PC-9 (cell line): Measurements from ENCODE around the gene FOXO3. TPM values are rescaled to one million over a fixed set of nuclear protein-coding genes. Genes with fewer than 3 reads are reported as not detected.

Experiments
- BruUV-seq: library from RNA; stranded (reverse); fragments of 400-500 nt; replicated peaks from 2 replicates; lab custom pipeline; 2021; lab: Mats Ljungman, UMichigan
- CTCF ChIA-PET: fragments of 300-600 bp; sonication (Branson Sonifier 250); formaldehyde crosslinking; loops from one replicate; lab custom pipeline; 2022; ENCODE audit warnings: antibody characterized with exemption; lab: Charles Lee
- POLR2A ChIA-PET: fragments of 300-600 bp; sonication (Branson Sonifier 250); formaldehyde crosslinking; loops from one replicate; lab custom pipeline; 2022; ENCODE audit warnings: antibody characterized with exemption; ENCODE audit not compliant: unreplicated experiment; lab: Charles Lee
- DNase-seq, 2 experiments: peaks; one replicate each; pipeline versions ENCODE4 v3.0.0 to v3.0.0-alpha.2; 2015 to 2022; ENCODE audit warnings: mixed read lengths in 1 of 2
- H2AFZ ChIP-seq: fragments of 200-600 bp; sonication (generic); 2 replicates; pipeline ENCODE4 v1.8.1; 2017; ENCODE audit warnings: antibody characterized with exemption
- H3F3A ChIP-seq: fragments of 200-600 bp; sonication (generic); 2 replicates; pipeline ENCODE4 v1.8.1; 2017; ENCODE audit warnings: antibody characterized with exemption, mild to moderate bottlenecking, low read depth; ENCODE audit not compliant: insufficient read depth
- H3K27ac ChIP-seq: fragments of 200-600 bp; sonication (generic); 2 replicates; pipeline ENCODE4 v1.6.1; 2016; ENCODE audit warnings: mixed run types
- H3K27me3 ChIP-seq: fragments of 200-600 bp; sonication (generic); 2 replicates; pipeline ENCODE4 v1.6.1; 2016; ENCODE audit warnings: low read depth, mixed run types; ENCODE audit not compliant: insufficient read depth
- H3K36me3 ChIP-seq: fragments of 200-600 bp; sonication (generic); 2 replicates; pipeline ENCODE4 v1.6.1; 2016; ENCODE audit warnings: low read depth, mixed run types
- H3K4me1 ChIP-seq: fragments of 200-600 bp; sonication (generic); replicated peaks from 2 replicates; pipeline ENCODE4 v1.6.1; 2016; ENCODE audit warnings: mixed run types; ENCODE audit not compliant: insufficient read depth
- H3K4me2 ChIP-seq: fragments of 200-600 bp; sonication (generic); 2 replicates; pipeline ENCODE4 v1.6.1; 2017; ENCODE audit warnings: mixed run types
- H3K4me3 ChIP-seq: fragments of 200-600 bp; sonication (generic); 2 replicates; pipeline ENCODE4 v1.6.1; 2016; ENCODE audit warnings: mixed run types
- H3K79me2 ChIP-seq: fragments of 200-600 bp; sonication (generic); 2 replicates; pipeline ENCODE4 v1.6.1; 2017; ENCODE audit warnings: low read depth, mixed run types
- H3K9me2 ChIP-seq: fragments of 200-600 bp; sonication (generic); 2 replicates; pipeline ENCODE4 v1.8.1; 2017; ENCODE audit warnings: mild to moderate bottlenecking; ENCODE audit not compliant: insufficient read depth
- H3K9me3 ChIP-seq: fragments of 200-600 bp; sonication (generic); 2 replicates; pipeline ENCODE4 v1.8.1; 2016; ENCODE audit warnings: low read depth; ENCODE audit not compliant: insufficient read depth
- H4K20me1 ChIP-seq: fragments of 200-600 bp; sonication (generic); 2 replicates; pipeline ENCODE4 v1.8.1; 2017; ENCODE audit not compliant: insufficient read depth
- CTCF ChIP-seq: fragments of 200-600 bp; sonication (generic); conservative IDR thresholded peaks from 2 replicates; pipeline ENCODE4 v1.6.1; 2017; ENCODE audit warnings: mixed run types, antibody characterized with exemption, mild to moderate bottlenecking, moderate library complexity
- EZH2 ChIP-seq: fragments of 200-600 bp; sonication (generic); IDR thresholded peaks from 2 replicates; pipeline ENCODE4 v1.8.0; 2017; ENCODE audit warnings: antibody characterized with exemption, low read depth
- intact Hi-C: fragments of 100-400 bp; cut with micrococcal nuclease; formaldehyde crosslinking; loops from one replicate; pipeline ENCODE4 v1.10.0; 2022; ENCODE audit not compliant: unreplicated experiment
- total RNA-seq: library from RNA; stranded (reverse); gene quantifications from 2 replicates; pipeline ENCODE4 v1.2.3, GENCODE V29; 2021

FOXO3 gene
- total RNA-seq, 1 experiment from 2014 or later: 59.4 TPM

DNA sequence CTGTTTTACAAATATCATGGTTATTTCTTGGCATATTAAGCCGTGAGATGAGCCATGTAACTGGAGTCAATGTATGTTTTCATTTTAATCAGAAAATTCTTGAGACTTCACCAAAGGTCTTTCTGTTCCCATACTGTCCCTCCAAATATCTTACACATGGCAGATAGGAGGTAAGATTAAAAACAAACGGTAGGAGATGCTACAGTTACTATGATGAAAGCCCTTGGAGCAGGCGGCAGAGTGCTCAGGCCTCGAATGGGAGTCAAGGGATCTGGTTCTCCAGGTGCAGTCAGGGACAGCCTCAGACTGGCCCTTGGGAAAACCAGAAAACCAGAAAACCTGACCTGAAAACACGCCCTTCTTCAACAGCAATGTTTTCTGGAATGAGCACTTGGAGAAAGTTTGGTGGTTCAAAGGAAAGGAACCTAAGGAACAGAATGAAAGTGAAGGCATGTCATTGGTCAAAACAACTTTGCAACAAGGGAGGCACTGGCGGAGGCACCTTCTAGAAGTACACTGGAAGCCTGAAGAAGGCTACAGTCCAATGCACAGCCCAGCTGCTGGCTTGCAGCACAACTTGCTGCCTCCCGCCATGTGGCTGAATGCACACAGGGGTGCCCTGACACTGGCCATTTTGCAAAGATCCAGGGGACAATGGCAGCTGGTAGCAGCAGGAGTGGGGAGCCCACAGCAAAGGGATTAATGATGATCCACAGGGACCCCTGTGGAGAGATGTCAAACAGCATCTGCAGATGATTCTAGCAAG, 17.4 kb upstream of the FOXO3 start:
- TF ChIP-seq EZH2: no peak
- no peak for TF ChIP-seq CTCF
- ChIA-PET POLR2A (no interaction called here), CTCF (interaction anchor here (0.6 kb wide), 1 partner anchor 851 kb away, joined by 5 read pairs; no protein-coding TSS in a partner anchor)
- Histone ChIP-seq H3K27me3 (no peaks in the 10 kb centered on the region), H3K9me2 (no peaks in the 10 kb centered on the region), H3K9me3 (no peaks in the 10 kb centered on the region), H3K4me1 (peaks cover 3% of the 10 kb centered on the region; the same call in 1 of the 2 replicates), H2AFZ (no peak overlapping the region), H3K4me3 (no peak overlapping the region), H3K79me2 (no peaks in the 10 kb centered on the region), H4K20me1 (no peaks in the 10 kb centered on the region), H3K36me3 (no peaks in the 10 kb centered on the region), H3K4me2 (no peak overlapping the region), H3K27ac (no peak overlapping the region), H3F3A (no peaks in the 10 kb centered on the region)
- no TSS peak for BruUV-seq
- intact Hi-C loops: loop anchor here (5.0 kb wide), 1 partner anchor 854 kb away; no protein-coding TSS in a partner anchor
- no peak for DNase-seq

DNA sequence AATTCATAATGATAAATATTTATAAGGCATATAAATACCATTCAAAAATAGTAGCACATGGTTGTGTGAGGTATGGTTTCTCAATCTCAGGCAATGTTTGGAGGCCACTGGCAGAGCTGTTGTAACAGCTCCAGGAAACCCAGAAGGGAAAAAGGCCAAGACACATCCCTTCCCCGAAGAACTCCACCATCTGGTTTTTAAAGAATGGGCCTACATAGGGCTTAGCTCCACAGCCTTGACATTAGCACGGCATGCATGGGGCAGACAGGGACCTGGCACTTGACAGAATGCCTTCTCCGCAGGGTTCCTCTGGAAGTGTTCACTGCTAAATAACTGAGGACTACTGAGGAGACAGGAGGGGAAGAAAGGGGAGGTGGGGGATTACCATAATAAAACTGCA, 16.1 kb upstream of the FOXO3 start:
- intact Hi-C loops: loop anchor here (5.0 kb wide), 1 partner anchor 853 kb away; no protein-coding TSS in a partner anchor
- H4K20me1 ChIP-seq: no peaks in the 10 kb centered on the region
- BruUV-seq: no TSS peak
- no peaks in the 10 kb centered on the region for H3K79me2 ChIP-seq
- no peak overlapping the region for H3K4me3 ChIP-seq
- H3K36me3 ChIP-seq: no peaks in the 10 kb centered on the region
- H3K4me2 ChIP-seq: no peak overlapping the region
- CTCF ChIA-PET: no interaction called here
- no peaks in the 10 kb centered on the region for H3K27me3 ChIP-seq
- no peak for TF ChIP-seq EZH2
- TF ChIP-seq CTCF: no peak
- H3F3A ChIP-seq: no peaks in the 10 kb centered on the region
- no peak overlapping the region for H2AFZ ChIP-seq
- H3K9me2 ChIP-seq: no peaks in the 10 kb centered on the region
- no peak for DNase-seq
- H3K4me1 ChIP-seq: peaks cover 3% of the 10 kb centered on the region; the same call in 1 of the 2 replicates
- POLR2A ChIA-PET: no interaction called here
- no peaks in the 10 kb centered on the region for H3K9me3 ChIP-seq
- H3K27ac ChIP-seq: no peak overlapping the region

GRCh38 chr6:108546079-108547049, 14.4 kb upstream of the FOXO3 start:
- no peak overlapping the region for H3K27ac ChIP-seq
- no peaks in the 10 kb centered on the region for H3K79me2 ChIP-seq
- H3K9me3 ChIP-seq: no peaks in the 10 kb centered on the region
- intact Hi-C loops: no loop called here
- no peaks in the 10 kb centered on the region for H3K27me3 ChIP-seq
- H3K4me3 ChIP-seq: no peak overlapping the region
- TF ChIP-seq EZH2: no peak
- H3K4me2 ChIP-seq: no peak overlapping the region
- H3K9me2 ChIP-seq: no peaks in the 10 kb centered on the region
- BruUV-seq: no TSS peak
- DNase-seq: no peak
- ChIA-PET POLR2A (interaction anchor here (0.9 kb wide), 1 partner anchor 347 kb away, joined by 3 read pairs; no protein-coding TSS in a partner anchor), CTCF (interaction anchor here (0.6 kb wide), 1 partner anchor 364 kb away, joined by 3 read pairs; no protein-coding TSS in a partner anchor)
- no peaks in the 10 kb centered on the region for H3K36me3 ChIP-seq
- peaks cover 3% of the 10 kb centered on the region; the same call in 1 of the 2 replicates for H3K4me1 ChIP-seq
- H3F3A ChIP-seq: no peaks in the 10 kb centered on the region
- H2AFZ ChIP-seq: no peak overlapping the region
- H4K20me1 ChIP-seq: no peaks in the 10 kb centered on the region
